ENCODE results near the gene MX1.

DNA sequence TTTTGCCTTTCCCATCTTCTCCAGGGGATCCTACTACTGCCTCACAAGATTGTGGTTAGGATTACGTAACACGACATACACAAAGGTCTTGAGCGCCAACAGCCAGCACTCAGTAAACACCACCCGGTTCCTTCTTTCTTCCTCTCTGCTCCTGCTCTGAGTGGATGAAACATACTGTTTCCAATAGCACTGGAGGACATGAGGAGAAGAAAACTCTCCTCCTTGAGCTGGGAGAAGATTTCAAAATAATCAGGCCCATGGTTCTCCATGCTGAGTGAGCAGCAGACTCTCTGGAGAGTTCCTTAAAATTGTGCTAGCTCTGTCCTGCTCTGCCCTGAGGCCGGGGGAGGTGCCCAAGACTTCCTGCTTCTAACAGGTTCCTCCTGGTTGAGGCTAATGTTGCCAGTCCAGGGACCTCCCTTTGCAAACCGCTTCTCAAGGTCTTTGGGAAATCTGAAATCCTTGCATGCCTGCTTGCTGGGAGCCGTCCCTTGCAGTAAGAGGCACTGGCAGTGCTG, 29.4 kb upstream of the MX1 start:
- TF ChIP-seq, protein P1, sequence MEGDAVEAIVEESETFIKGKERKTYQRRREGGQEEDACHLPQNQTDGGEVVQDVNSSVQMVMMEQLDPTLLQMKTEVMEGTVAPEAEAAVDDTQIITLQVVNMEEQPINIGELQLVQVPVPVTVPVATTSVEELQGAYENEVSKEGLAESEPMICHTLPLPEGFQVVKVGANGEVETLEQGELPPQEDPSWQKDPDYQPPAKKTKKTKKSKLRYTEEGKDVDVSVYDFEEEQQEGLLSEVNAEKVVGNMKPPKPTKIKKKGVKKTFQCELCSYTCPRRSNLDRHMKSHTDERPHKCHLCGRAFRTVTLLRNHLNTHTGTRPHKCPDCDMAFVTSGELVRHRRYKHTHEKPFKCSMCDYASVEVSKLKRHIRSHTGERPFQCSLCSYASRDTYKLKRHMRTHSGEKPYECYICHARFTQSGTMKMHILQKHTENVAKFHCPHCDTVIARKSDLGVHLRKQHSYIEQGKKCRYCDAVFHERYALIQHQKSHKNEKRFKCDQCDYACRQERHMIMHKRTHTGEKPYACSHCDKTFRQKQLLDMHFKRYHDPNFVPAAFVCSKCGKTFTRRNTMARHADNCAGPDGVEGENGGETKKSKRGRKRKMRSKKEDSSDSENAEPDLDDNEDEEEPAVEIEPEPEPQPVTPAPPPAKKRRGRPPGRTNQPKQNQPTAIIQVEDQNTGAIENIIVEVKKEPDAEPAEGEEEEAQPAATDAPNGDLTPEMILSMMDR (IDR thresholded peaks at IDR 0.05): no peak
- TF ChIP-seq POLR2A (IDR thresholded peaks at IDR 0.05): no peak

All from adrenal gland (tissue), 5 donors.